GM23338 (cell line): Measurements from ENCODE around the gene CCDC3. TPM values are rescaled to one million over a fixed set of nuclear protein-coding genes. Genes with fewer than 3 reads are reported as not detected.

Experiments used
- ATAC-seq: fragments of 200-7000 bp; cut with Tn5 transposase; 3 replicates; pipeline ENCODE4 v1.9.1; 2020
- DNase-seq: peaks from one replicate; pipeline ENCODE4 v3.0.0-alpha.2; 2015; ENCODE audit warnings: low spot score
- H2AFZ ChIP-seq: fragments of 200-600 bp; sonication (generic); 2 replicates; pipeline ENCODE4 v1.8.0; 2016; ENCODE audit warnings: antibody characterized with exemption, mild to moderate bottlenecking, moderate library complexity
- H3F3A ChIP-seq: fragments of 200-600 bp; sonication (generic); replicated peaks from 2 replicates; pipeline ENCODE4 v1.8.0; 2017; ENCODE audit warnings: antibody characterized with exemption, mixed run types, low read depth
- H3K27ac ChIP-seq: fragments of 200-600 bp; sonication (generic); 2 replicates; pipeline ENCODE4 v1.6.1; 2016; ENCODE audit warnings: low read depth
- H3K27me3 ChIP-seq: fragments of 200-600 bp; sonication (generic); 2 replicates; pipeline ENCODE4 v1.8.0; 2016; ENCODE audit warnings: mild to moderate bottlenecking, mixed run types, moderate library complexity; ENCODE audit not compliant: insufficient read depth
- H3K36me3 ChIP-seq: fragments of 200-600 bp; sonication (generic); 2 replicates; pipeline ENCODE4 v1.8.0; 2016; ENCODE audit warnings: mild to moderate bottlenecking; ENCODE audit not compliant: insufficient read depth
- H3K4me1 ChIP-seq: fragments of 200-600 bp; sonication (generic); 2 replicates; pipeline ENCODE4 v1.8.0; 2016; ENCODE audit warnings: mild to moderate bottlenecking, moderate library complexity; ENCODE audit not compliant: insufficient read depth
- H3K4me2 ChIP-seq: fragments of 200-600 bp; sonication (generic); 2 replicates; pipeline ENCODE4 v1.7.1; 2017; ENCODE audit warnings: mixed run types
- H3K4me3 ChIP-seq: fragments of 200-600 bp; sonication (generic); 2 replicates; pipeline ENCODE4 v1.6.1; 2016; ENCODE audit warnings: mixed run types
- H3K79me2 ChIP-seq: fragments of 200-600 bp; sonication (generic); replicated peaks from 2 replicates; pipeline ENCODE4 v1.8.0; 2017; ENCODE audit warnings: mild to moderate bottlenecking; ENCODE audit not compliant: insufficient read depth
- H3K9me2 ChIP-seq: fragments of 200-600 bp; sonication (generic); 2 replicates; pipeline ENCODE4 v1.8.0; 2017; ENCODE audit not compliant: insufficient read depth
- H4K20me1 ChIP-seq: fragments of 200-600 bp; sonication (generic); replicated peaks from 2 replicates; pipeline ENCODE4 v1.8.0; 2017; ENCODE audit warnings: mild to moderate bottlenecking; ENCODE audit not compliant: insufficient read depth
- H3K27ac Mint-ChIP-seq: 2 replicates; pipeline ENCODE4 v1.8.0; 2020; ENCODE audit warnings: inconsistent platforms, mild to moderate bottlenecking, moderate library complexity, mixed read lengths
- H3K27me3 Mint-ChIP-seq: 3 replicates; pipeline ENCODE4 v1.8.0; 2022; ENCODE audit warnings: low read depth, mild to moderate bottlenecking, moderate library complexity, mixed read lengths, inconsistent platforms; ENCODE audit not compliant: insufficient read depth, poor library complexity
- H3K36me3 Mint-ChIP-seq: 3 replicates; pipeline ENCODE4 v1.8.0; 2021; ENCODE audit warnings: low read depth, mild to moderate bottlenecking, inconsistent platforms, moderate library complexity, mixed read lengths
- H3K4me1 Mint-ChIP-seq: 3 replicates; pipeline ENCODE4 v1.8.0; 2020; ENCODE audit warnings: mild to moderate bottlenecking, inconsistent platforms, mixed read lengths
- H3K4me3 Mint-ChIP-seq: 3 replicates; pipeline ENCODE4 v1.8.0; 2021; ENCODE audit warnings: moderate library complexity, mild to moderate bottlenecking, inconsistent platforms, mixed read lengths
- H3K9me3 Mint-ChIP-seq: 3 replicates; pipeline ENCODE4 v1.8.0; 2020; ENCODE audit warnings: moderate library complexity, mild to moderate bottlenecking, inconsistent platforms, mixed read lengths
- CREB1 ChIP-seq: fragments of 250-450 bp; sonication (Bioruptor Pico); IDR thresholded peaks from 2 replicates; pipeline ENCODE4 v1.5.0; 2020; ENCODE audit warnings: low read depth, mild to moderate bottlenecking, moderate library complexity
- CTCF ChIP-seq, 2 experiments: fragments of 200-600 bp in 1 of 2; sonication (generic) in 1 of 2; conservative IDR thresholded peaks; 2 replicates each; pipeline versions ENCODE4 v1.5.1 to v1.6.1; 2016 to 2017; ENCODE audit warnings: antibody characterized with exemption in 2 of 2, low read depth in 2 of 2, mild to moderate bottlenecking in 2 of 2, moderate library complexity in 1 of 2
- EZH2 ChIP-seq: fragments of 200-600 bp; sonication (generic); IDR thresholded peaks from one replicate; pipeline ENCODE4 v1.8.0; 2017; ENCODE audit warnings: antibody characterized with exemption, mild to moderate bottlenecking, low read depth; ENCODE audit not compliant: unreplicated experiment
- EZH2phosphoT487 ChIP-seq: fragments of 200-600 bp; sonication (generic); IDR thresholded peaks from one replicate; pipeline ENCODE4 v1.8.1; 2018; ENCODE audit warnings: antibody characterized with exemption; ENCODE audit not compliant: unreplicated experiment
- JUNB ChIP-seq: IDR thresholded peaks from one replicate; pipeline ENCODE4 v1.6.1; 2016; ENCODE audit warnings: antibody characterized with exemption; ENCODE audit not compliant: unreplicated experiment
- NANOG ChIP-seq: IDR thresholded peaks from 2 replicates; pipeline ENCODE4 v1.6.1; 2016; ENCODE audit warnings: antibody characterized with exemption, borderline replicate concordance
- POLR2AphosphoS5 ChIP-seq: IDR thresholded peaks from 2 replicates; pipeline ENCODE4 v1.6.1; 2016; ENCODE audit warnings: antibody characterized with exemption, low read depth
- STAT1 ChIP-seq: IDR thresholded peaks from one replicate; pipeline ENCODE4 v1.6.1; 2016; ENCODE audit warnings: antibody characterized with exemption; ENCODE audit not compliant: unreplicated experiment
- ZNF114 ChIP-seq: fragments of 250-450 bp; sonication (Bioruptor Pico); IDR thresholded peaks from 2 replicates; pipeline ENCODE4 v1.5.0; 2020; ENCODE audit warnings: mild to moderate bottlenecking, moderate library complexity
- ZNF331 ChIP-seq: fragments of 250-450 bp; sonication (Bioruptor Pico); IDR thresholded peaks from 2 replicates; pipeline ENCODE4 v1.5.0; 2020; ENCODE audit warnings: low read depth, mild to moderate bottlenecking, moderate library complexity
- ZNF462 ChIP-seq: fragments of 250-450 bp; sonication (Bioruptor Pico); IDR thresholded peaks from 2 replicates; pipeline ENCODE4 v1.5.0; 2020; ENCODE audit warnings: mild to moderate bottlenecking, moderate library complexity
- polyA plus RNA-seq: library from polyadenylated mRNA; unstranded; fragments of >200 nt; fragmentation: Nextera tagmentation; extraction: Ambion mirVana; gene quantifications from 2 replicates; pipeline ENCODE4 v1.2.1, GENCODE V29; 2016
- total RNA-seq: library from RNA; depleted of rRNA; stranded (reverse); fragments of >200 nt; shearing (Covaris generic); gene quantifications from 2 replicates; pipeline ENCODE4 v1.2.3, GENCODE V29; 2014
- TF ChIP-seq, protein P1 (sequence below): IDR thresholded peaks from 2 replicates; pipeline ENCODE4 v1.6.1; 2016; ENCODE audit warnings: antibody characterized with exemption
- TF ChIP-seq, protein P2 (sequence below): IDR thresholded peaks from one replicate; pipeline ENCODE4 v1.6.1; 2018; ENCODE audit warnings: antibody characterized with exemption; ENCODE audit not compliant: unreplicated experiment

Gene CCDC3
- total and polyA plus RNA-seq, 2 experiments from 2014 or later, result 1.4 to 5.2 TPM

- TF ChIP-seq JUNB, result no peak
- no peak for TF ChIP-seq CTCF (conservative IDR thresholded peaks at IDR 0.05; ENCODE audit: low read depth in 2 of 2)
- TF ChIP-seq CREB1 (CRISPR knock-in tag), result no peak
- TF ChIP-seq, protein P1, sequence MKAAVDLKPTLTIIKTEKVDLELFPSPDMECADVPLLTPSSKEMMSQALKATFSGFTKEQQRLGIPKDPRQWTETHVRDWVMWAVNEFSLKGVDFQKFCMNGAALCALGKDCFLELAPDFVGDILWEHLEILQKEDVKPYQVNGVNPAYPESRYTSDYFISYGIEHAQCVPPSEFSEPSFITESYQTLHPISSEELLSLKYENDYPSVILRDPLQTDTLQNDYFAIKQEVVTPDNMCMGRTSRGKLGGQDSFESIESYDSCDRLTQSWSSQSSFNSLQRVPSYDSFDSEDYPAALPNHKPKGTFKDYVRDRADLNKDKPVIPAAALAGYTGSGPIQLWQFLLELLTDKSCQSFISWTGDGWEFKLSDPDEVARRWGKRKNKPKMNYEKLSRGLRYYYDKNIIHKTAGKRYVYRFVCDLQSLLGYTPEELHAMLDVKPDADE, result no peak
- no peak for TF ChIP-seq NANOG
- no peak for TF ChIP-seq ZNF114 (CRISPR knock-in tag)
- no peak for TF ChIP-seq POLR2AphosphoS5
- TF ChIP-seq EZH2phosphoT487, result no peak
- no peak for TF ChIP-seq STAT1
- TF ChIP-seq ZNF462 (CRISPR knock-in tag), result no peak
- TF ChIP-seq ZNF331 (CRISPR knock-in tag), result no peak
- TF ChIP-seq, protein P2, sequence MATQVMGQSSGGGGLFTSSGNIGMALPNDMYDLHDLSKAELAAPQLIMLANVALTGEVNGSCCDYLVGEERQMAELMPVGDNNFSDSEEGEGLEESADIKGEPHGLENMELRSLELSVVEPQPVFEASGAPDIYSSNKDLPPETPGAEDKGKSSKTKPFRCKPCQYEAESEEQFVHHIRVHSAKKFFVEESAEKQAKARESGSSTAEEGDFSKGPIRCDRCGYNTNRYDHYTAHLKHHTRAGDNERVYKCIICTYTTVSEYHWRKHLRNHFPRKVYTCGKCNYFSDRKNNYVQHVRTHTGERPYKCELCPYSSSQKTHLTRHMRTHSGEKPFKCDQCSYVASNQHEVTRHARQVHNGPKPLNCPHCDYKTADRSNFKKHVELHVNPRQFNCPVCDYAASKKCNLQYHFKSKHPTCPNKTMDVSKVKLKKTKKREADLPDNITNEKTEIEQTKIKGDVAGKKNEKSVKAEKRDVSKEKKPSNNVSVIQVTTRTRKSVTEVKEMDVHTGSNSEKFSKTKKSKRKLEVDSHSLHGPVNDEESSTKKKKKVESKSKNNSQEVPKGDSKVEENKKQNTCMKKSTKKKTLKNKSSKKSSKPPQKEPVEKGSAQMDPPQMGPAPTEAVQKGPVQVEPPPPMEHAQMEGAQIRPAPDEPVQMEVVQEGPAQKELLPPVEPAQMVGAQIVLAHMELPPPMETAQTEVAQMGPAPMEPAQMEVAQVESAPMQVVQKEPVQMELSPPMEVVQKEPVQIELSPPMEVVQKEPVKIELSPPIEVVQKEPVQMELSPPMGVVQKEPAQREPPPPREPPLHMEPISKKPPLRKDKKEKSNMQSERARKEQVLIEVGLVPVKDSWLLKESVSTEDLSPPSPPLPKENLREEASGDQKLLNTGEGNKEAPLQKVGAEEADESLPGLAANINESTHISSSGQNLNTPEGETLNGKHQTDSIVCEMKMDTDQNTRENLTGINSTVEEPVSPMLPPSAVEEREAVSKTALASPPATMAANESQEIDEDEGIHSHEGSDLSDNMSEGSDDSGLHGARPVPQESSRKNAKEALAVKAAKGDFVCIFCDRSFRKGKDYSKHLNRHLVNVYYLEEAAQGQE, result no peak
- no peak for TF ChIP-seq EZH2
- DNase-seq, result no peak
- Histone ChIP-seq H3K9me2 (0 out of 2 replicates have a peak, but pooled peaks cover 4% of the 10 kb centered on the region), H3K4me1 (0 out of 2 replicates have a peak, but pooled peaks cover 6% of the 10 kb centered on the region), H3F3A (no peaks in the 10 kb centered on the region), H3K27me3 (no peaks in the 10 kb centered on the region), H2AFZ (no peak overlapping the region), H3K4me2 (no peak overlapping the region), H3K79me2 (no peaks in the 10 kb centered on the region), H3K4me3 (no peak overlapping the region), H3K27ac (no peak overlapping the region), H4K20me1 (no peaks in the 10 kb centered on the region), H3K36me3 (no peaks in the 10 kb centered on the region)
- Mint-ChIP-seq H3K9me3 (peaks cover 7% of the 10 kb centered on the region), H3K4me3 (no peak overlapping the region), H3K36me3 (no peaks in the 10 kb centered on the region), H3K27me3 (no peaks in the 10 kb centered on the region), H3K27ac (no peak overlapping the region), H3K4me1 (peaks cover 8% of the 10 kb centered on the region; the same call in 2 of the 3 replicates)
- no peak for ATAC-seq
Observed at GRCh38 chr10:13019280-13019679, 17.8 kb upstream of the CCDC3 start.
